Measurements from ENCODE around the gene HJURP.

GRCh38 chr2:233803292-233803911 lies 50.9 kb downstream of the HJURP start:
- TF ChIP-seq, protein P1, sequence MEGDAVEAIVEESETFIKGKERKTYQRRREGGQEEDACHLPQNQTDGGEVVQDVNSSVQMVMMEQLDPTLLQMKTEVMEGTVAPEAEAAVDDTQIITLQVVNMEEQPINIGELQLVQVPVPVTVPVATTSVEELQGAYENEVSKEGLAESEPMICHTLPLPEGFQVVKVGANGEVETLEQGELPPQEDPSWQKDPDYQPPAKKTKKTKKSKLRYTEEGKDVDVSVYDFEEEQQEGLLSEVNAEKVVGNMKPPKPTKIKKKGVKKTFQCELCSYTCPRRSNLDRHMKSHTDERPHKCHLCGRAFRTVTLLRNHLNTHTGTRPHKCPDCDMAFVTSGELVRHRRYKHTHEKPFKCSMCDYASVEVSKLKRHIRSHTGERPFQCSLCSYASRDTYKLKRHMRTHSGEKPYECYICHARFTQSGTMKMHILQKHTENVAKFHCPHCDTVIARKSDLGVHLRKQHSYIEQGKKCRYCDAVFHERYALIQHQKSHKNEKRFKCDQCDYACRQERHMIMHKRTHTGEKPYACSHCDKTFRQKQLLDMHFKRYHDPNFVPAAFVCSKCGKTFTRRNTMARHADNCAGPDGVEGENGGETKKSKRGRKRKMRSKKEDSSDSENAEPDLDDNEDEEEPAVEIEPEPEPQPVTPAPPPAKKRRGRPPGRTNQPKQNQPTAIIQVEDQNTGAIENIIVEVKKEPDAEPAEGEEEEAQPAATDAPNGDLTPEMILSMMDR (conservative IDR thresholded peaks at IDR 0.05 in 1 of 2, IDR thresholded peaks at IDR 0.05 in 1 of 2; ENCODE audit: extremely low read depth in 1 of 2, insufficient read depth in 1 of 2, low read depth in 1 of 2, low read length in 2 of 2): no peak
- no peak for TF ChIP-seq EZH2 (IDR thresholded peaks at IDR 0.05; ENCODE audit: borderline replicate concordance, low read length)

Data from mammary epithelial cell (primary cell).